OCI-LY3 (cell line): Measurements from ENCODE around the gene TRIM25.

ENCODE experiments used
- CTCF ChIP-seq: fragments of 200-600, 300-600 bp; sonication (generic); IDR thresholded peaks from 2 replicates; pipeline ENCODE4 v1.5.1; 2014; ENCODE audit warnings: antibody characterized with exemption, low read length, low read depth
- EZH2phosphoT487 ChIP-seq: fragments of 200-600 bp; shearing (Covaris generic); IDR thresholded peaks from 2 replicates; pipeline ENCODE4 v1.6.1; 2018; ENCODE audit warnings: antibody characterized with exemption, mixed run types, low read depth

GRCh38 chr17:56943505-56944125, 29.8 kb upstream of the TRIM25 start:
- no peak for TF ChIP-seq EZH2phosphoT487
- no peak for TF ChIP-seq CTCF
